Measurements from ENCODE around the gene MORF4L1.
"Not testable (repeated sequence)": the region's sequence is repeated elsewhere in the genome, so short reads cannot be mapped to it uniquely, and the experiment has no call there.

Gene MORF4L1

DNA sequence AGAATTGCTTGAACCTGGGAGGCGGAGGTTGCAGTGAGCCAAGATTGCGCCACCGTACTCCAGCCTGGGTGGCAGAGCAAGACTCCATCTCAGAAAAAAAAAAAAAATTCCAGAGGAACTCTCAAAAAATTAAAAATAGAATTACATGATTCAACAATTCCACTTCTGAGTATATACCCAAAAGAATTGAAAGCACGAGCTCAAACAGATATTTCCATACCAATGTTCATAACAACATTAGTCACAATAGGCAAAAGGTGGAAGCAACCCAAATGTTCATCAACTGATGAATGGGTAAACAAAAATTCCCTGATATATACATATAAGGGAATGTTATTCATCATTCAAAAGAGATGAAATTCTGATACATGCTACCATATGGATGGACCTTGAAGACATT is 16.9 kb upstream of the MORF4L1 start:
- no peak for DNase-seq (ENCODE audit: low read depth in 2 of 2)

DNA sequence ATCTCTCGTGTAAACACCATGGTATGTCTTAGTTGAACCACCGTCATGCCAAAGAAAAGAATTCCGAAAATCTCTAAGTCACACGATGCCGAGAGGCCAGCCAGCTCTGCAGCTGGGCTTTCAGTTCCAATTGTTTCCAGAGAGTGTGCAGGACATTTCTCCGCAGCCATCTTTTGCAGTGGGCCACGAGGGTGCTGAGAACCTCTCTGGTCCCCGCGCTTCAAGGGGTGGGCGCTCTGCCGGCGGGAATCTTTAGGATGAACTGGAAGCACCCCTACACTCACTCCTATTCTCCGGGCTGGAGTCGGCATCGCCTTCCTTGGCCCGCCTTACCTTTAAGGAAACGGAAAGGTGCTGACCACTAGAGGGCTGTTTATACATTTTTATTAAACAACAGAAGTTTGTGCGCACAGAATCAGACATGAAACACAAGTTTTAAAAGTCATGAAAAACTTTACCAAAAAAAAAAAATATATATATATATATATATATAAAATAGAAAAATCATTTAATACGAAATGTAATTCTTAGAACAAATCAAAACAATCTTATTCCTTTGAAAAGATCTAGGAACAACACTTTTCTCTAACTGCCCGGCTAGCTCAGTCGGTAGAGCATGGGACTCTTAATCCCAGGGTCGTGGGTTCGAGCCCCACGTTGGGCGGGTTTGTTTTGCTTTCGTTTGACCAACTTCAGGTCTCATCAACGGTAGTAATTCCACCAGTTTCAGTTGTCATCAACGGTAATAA is 12.5 kb upstream of the MORF4L1 start:
- DNase-seq (ENCODE audit: low read depth in 2 of 2), result peak; percentile 74 to 77

DNA sequence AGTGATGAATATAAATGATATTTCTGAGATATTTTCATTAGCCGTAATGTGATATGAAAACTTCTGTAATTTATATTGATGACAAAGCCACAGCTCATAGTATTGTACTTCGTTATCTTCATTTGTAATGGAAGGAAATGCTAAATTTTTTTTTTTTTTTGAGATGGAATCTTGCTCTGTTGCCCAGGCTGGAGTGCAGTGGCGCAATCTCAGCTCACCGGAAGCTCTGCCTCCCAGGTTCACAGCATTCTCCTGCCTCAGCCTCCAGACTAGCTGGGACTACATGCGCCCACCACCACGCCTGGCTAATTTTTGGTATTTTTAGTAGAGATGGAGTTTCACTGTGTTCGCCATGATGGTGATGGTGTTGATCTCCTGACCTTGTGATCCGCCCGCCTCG is 7.1 kb upstream of the MORF4L1 start:
- not testable (repeated sequence) for DNase-seq (ENCODE audit: low read depth in 2 of 2)

DNA sequence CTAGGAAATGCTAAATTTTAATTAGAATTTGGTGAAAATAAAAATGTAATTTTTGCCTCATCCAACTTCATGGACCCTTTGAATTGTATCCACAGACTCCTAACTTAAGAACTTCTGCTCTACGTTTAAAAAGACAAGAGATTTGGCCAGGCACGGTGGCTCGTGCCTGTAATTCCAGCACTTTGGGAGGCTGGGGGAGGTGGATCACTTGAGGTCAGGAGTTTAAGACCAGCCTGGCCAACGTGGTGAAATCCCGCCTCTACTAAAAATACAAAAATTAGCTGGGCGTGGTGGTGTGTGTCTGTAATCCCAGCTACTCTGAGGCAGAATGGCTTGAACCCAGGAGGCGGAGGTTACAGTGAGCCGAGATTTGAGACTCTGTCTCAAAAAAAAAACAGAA is 6.7 kb upstream of the MORF4L1 start:
- not testable (repeated sequence) for DNase-seq (ENCODE audit: low read depth in 2 of 2)

DNA sequence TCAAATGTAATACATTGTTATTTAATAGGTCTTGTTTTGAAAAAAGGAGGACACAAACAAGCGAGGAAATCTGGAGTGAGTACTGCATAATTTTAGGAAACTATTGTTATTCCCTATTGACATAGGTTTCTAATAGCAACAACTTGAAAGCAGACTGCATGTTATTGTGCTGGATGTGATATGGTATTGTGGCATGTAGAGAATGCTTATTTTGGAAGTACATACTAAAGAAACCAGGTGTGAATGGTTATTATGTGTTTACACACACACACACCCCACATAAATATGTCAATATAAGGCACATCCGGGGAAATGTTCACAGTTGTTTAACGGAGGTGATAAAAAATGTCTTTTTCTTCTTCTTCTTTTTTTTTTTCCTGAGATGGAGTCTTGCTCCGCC is 5.9 kb upstream of the MORF4L1 start:
- DNase-seq (ENCODE audit: low read depth in 2 of 2), result no peak

DNA sequence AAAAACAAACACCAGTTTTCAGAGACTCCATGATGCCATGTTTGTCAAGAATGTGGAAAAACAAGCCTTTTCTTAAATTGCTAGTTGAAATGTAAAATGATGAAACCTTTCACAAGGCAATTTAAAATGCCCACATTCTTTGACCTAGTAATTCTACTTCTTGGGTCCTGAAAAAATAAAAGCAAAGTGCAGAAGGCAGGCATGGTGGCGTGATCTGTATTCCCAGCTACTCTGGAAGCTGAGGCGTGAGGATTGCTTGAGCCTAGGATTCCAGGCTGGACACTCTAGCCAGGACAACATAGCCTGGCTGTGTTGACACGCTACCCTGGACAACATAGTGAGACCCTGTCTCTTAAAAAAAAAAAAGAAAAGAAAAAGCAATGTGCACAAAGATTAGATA is 4.3 kb upstream of the MORF4L1 start:
- no peak for DNase-seq (ENCODE audit: low read depth in 2 of 2)

DNA sequence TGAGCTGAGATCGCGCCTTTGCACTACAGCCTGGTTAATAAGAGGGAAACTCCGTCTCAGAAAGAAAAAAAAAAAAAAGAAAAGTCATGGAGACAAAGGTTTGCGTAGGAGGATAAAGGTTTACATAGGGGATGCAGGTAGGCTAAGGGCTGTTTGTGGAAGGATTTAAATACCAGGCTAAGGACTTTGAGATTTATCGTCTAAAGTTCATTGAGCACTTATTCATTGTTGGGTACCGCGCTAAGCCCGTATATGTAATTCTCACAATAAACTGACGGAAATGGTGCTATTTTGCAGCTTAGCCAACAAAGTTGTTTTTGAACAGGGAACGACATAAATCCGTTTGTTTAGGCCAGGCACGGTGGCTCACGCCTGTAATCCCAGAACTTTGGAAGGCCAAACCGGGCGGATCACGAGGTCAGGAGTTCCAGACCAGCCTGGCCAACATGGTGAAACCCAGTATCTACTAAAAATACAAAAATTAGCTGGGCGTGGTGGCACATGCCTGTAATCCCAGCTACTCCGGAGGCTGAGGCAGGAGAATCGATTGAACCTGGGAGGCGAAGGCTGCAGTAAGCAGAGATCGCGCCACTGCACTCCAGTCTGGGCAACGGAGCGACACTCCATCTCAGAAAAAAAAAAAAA is 1.1 kb upstream of the MORF4L1 start:
- DNase-seq (ENCODE audit: low read depth in 2 of 2), result not testable (repeated sequence)

DNA sequence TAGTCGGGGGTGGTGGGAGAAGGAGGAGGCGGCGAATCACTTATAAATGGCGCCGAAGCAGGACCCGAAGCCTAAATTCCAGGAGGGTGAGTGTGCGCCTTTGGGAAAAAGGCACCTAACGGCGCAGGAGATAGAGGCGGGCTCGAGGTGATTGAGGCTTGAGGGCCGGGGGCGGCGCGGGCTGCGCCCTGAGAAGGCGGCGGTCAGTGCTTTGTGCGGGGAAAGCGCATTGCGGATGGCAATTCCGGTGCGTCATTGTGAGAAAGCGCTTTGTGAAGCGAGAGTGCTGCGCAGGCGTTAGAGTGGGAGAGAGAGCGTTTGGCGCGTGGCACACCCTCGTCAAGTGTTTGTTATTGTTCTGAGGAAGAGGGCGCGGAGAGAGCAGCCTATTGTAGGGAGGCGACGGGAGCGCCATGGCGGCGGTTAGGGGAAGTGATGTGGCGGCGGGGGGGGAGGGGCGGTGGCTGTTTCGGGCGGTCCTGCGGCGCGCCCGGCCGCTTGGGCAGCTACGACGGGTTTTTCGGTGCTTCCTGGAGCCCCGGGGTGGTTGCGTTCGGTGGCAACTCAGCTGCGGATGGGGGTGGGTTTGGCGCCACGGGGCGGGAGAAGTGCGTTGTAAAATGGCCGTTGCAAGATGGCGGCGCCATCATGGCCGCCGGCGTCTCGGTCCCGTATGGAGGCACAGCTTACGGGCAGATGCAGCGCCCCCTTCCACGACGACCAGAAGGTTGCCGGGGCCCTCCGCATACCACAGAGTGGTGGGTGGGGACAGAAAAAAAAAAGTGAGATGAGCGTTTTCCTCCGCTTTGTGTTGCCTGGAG is 492 bp downstream of the MORF4L1 start:
- DNase-seq (ENCODE audit: low read depth in 2 of 2), result peak; percentile 84 to 88

DNA sequence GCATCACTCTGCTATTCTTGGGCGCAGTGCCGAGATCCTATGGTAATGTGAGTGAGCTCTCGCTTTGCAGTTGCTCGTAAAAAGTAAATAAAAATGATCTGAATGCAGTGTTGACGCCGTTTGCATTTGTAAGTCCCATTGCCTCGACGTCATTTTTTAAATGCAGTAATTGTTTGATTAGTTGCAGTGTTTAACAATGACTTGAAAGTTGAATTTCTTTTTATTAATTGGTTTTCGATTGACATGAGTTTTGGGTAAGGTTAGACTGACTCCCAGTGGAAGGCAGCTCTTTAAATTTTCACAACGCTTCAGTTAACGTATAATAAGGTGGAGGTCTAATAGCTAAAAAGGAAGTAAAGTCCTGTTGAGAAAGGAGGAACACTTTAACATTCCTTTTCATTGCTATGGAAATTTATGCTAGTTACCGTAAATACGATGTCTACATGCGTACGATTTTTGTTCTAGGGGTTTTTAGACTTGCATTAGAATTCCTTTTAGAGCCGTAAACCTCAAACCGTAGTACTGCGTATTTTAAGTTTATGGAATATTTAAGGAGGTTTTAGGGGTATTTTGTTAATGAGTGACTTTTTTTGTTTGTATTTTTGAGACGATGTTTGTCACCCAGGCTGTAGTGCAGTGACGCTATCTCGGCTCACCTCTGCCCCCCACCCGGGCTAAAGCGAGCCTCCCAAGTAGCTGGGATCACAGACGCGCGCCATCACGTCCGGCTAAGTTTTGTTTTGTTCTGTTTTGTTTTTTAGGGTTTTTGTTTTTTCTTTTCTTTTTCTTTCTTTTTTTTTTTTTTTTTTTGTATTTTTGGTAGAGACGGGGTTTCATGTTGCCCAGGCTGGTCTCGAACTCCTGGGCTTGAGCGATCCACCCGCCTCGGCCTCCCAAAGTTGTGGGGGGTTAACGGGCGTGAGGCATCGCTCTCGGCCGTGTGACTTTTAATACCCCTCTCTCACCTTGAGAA is 1.4 kb downstream of the MORF4L1 start:
- DNase-seq (ENCODE audit: low read depth in 2 of 2), result no peak

DNA sequence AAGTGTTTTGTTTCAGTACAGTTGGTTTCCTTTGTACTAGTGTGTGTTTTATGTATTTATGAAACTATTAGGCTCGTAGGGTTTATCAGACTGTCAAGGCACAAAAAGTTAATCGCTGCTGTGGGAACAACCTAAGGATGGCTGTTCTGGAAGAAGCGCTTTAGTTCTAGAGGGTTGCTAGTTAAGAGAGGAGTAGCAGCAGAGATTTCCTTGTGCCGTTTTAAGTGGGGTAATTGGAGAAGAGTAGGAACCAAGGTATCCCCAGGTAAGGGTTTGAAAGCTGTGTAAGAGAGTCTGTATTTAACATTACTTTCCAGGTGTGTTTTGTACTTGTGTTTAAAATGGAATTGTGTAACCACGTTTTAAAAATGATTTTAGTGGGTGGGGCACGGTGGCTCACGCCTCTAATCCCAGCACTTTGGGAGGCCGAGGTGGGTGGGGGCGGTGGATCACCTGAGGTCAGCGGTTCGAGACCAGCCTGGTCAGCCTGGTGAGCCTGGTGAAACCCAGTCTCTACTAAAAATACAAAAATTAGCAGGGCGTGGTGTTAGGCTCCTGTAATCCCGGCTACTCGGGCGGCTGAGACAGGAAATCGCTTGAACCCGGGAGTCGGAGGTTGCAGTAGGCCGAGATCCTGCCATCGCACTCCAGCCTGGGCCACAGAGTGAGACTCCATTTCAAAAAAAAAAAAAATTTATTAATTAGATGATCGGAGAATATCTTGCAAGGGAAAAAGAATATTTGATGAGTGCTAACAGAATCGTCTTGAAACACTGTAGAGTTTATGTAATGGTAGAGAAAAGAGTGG is 2.6 kb downstream of the MORF4L1 start:
- DNase-seq (ENCODE audit: low read depth in 2 of 2), result no peak

DNA sequence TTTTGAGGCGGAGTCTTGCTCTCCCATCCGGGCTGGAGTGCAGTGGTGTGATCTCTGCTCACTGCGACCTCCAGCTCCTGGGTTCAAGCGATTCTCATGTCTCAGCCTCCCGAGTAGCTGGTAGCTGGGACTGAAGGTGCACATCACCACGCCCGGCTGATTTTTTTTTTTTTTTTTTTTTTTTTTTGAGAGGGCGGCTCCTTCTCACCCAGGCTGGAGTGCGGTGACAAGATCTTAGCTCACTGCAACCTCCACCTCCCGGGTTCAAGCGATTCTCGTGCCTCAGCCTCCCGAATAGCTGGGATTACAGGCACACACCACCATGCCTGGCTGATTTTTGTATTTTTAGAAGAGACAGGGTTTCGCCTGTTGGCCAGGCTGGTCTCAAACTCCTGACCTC is 4.3 kb downstream of the MORF4L1 start:
- DNase-seq (ENCODE audit: low read depth in 2 of 2), result not testable (repeated sequence)

DNA sequence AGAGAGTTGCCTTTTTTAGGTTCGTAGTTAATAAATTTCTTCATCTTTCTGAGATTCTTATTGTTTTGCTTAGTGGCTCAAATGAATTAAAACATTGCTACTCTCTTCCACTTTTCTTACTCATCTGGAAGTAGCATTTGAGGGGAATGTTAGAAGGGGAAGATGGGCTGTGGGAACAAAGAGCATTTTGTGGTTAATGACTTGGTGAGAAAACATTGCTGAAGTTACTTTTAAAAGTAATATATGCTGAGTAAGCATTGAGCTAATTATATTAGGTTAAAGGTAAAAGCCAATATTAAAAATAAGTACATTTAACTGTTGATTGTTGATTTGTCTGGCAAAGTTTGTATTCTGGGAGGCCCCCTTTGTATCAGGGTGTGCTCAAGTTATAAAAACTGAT is 5.7 kb downstream of the MORF4L1 start:
- no peak for DNase-seq (ENCODE audit: low read depth in 2 of 2)

DNA sequence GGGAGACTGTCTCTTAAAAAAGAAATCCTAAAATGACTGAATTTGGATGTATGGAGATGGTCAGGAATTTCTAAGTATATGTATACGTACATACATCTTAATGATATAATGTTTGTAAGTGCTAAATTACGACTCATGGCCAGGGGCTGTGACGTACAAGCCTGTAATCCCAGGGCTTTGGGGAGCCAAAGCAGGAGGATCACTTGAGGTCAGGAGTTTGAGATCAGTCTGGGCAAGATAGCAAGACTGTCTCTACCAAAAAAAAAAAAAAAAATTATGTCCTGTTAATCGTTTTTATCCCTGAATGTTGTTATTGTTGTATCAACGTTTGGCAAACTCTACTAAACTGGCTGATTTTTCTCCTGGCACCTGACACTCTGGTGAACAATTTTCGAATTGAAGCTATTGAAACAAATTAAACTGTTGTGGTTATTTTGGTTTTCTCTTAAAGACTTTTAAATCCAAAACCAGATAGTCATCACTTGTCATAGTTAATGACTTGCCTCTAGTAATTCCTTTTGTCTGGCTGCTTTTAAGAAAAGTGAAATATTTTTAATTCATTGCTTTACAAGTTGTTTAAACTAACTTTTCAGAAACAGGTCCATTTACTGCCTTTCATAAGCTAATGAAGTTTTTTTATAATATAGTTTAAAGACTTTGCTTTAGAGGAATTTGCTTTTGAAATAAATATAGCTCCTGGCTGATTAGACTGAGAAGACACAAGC is 7.0 kb downstream of the MORF4L1 start:
- DNase-seq (ENCODE audit: low read depth in 2 of 2), result no peak

DNA sequence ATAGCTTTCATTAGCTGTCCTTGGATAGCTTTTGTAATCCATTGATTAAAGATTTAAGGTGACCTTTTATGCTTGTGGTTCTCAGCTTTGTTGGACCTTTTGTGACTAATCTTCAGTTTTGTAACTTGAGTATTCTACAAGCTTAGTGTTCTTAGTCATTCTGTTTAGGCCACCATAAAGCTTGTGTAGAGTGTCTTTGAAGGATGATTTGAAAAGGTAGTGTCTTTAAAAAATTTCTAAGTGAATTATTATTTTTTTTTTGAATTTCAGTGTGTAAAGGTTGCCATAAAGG is 7.5 kb downstream of the MORF4L1 start:
- no peak for DNase-seq (ENCODE audit: low read depth in 2 of 2)

DNA sequence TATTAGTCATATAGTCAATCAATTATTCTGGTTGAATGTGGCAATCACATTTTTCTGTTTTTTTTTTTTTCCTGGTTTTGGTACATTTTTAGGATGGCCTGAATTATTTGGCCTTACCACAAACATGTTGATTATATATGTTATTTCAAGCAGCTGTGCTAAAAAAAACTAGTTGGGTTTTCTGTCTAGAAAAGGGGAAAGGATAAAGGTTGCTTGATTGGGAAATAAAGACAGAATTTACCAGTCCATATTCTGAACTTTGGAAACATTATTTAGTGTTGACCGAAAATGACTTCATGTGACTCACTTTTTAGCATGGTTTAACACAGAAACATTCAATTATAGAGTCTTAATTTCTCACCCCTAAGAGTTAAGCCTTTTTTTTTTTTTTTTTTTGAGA is 8.1 kb downstream of the MORF4L1 start:
- DNase-seq (ENCODE audit: low read depth in 2 of 2), result no peak

DNA sequence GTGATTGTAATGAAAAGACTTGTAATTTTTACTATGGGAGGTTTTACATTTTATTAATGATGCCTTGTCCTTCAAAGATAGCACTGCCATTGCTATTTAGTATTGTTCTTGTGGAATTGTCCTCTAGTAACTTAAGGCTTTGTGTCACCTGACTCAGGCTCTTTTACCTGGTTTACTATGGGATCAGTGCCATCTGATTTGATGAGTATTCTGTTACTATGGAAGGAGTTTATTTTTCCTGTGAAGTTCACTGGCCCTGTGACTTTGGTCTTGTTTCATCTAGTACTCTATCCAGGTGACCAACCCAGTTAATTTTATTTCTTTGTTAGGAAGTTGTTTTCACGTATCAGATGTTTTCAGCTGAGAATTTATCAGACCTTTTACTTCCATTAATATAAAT is 9.0 kb downstream of the MORF4L1 start:
- no peak for DNase-seq (ENCODE audit: low read depth in 2 of 2)

DNA sequence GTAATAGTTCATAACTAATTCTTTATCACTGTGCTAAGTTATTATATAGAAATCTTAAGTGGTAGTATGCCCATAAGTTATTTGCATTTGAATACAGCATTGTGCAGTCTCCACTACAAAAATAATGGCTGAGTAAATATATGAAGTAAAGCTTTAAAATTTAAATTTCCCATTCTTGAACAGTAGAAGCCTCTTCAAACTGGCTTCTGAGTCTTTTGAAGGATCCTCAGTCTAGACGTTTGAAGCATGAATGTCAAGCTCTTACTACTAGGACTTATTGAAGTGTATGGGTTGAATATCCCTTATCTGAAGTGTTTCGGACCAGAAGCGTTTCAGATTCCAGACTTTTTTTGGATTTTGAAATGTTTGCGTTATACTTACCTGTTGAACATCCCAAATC is 16.3 kb downstream of the MORF4L1 start:
- no peak for DNase-seq (ENCODE audit: low read depth in 2 of 2)

DNA sequence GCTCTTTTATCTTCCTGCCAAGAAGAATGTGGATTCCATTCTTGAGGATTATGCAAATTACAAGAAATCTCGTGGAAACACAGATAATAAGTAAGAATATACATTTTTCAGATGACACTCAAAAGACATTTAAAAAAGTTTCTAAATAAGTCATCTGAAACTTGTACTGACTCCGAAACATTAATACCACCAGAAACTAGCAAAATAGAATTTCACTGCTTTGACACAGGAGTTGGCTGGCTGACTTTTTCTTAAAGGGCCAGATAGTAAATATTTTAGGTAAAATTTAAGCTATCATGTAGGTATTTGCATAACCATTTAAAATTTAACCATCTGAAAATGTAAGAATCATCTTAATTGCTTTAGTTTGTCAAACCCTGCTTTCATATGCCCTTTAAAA is 20.8 kb downstream of the MORF4L1 start:
- DNase-seq (ENCODE audit: low read depth in 2 of 2), result no peak

DNA sequence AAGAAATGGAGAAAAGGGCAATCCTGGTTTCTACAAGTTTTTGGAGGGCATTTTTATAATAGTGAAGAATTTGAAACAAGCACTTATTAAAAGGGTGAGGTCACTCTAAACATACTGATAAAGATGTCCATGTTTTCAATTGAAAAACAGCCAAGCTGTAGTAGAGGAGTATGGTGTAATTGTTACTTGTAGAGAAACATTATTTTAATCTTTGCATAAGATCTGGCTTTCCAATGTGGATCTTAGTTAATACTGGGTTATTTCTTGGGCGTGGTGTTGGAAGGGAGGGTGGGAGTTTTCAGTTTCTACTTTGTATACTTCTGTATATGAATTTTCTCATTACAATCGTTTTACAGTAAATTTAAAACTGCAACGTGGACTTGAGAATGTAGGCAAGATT is 22.8 kb downstream of the MORF4L1 start:
- no peak for DNase-seq (ENCODE audit: low read depth in 2 of 2)

DNA sequence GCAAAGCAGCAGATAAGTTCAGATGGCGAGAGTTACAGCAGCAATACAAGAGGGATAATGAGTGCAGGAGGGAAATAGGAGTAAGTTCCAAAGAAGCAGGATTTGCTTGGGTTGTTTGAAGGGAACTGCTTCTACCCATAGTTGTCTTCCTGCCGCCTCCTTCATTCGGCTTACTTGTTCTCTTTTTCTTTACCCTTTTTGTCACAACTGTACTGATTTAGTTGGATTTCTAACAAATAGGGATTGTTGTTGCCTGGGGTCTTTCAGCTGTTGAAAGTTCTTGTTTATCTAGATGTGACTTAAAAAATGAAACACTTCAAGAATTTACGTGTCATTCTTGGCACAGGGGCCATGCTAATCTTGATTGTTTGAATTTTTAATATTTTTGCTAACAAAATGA is 25.9 kb downstream of the MORF4L1 start:
- DNase-seq (ENCODE audit: low read depth in 2 of 2), result no peak
